Umbilical cord (tissue), 2 donors: ENCODE data around the gene ZNF76. TPM values are rescaled to one million over a fixed set of nuclear protein-coding genes. Genes with fewer than 3 reads are reported as not detected.

Experiments
- DNase-seq: peaks from one replicate; pipeline ENCODE4 v3.0.0-alpha.2; 2015; ENCODE audit warnings: low spot score
- total RNA-seq: library from RNA; depleted of rRNA; stranded (reverse); fragments of >200 nt; gene quantifications from one replicate; pipeline ENCODE4 v1.2.3, GENCODE V29; 2014; ENCODE audit warnings: low replicate concordance; ENCODE audit not compliant: insufficient read depth

The ZNF76 gene
- total RNA-seq, 1 donor from 2014 or later: 9.9 TPM

GRCh38 chr6:35265523-35265922 is 6.0 kb downstream of the ZNF76 start:
- DNase-seq: no peak

GRCh38 chr6:35267446-35267845 is 7.9 kb downstream of the ZNF76 start:
- no peak for DNase-seq

GRCh38 chr6:35267897-35268296 is 8.4 kb downstream of the ZNF76 start:
- no peak for DNase-seq

- DNase-seq: no peak
These were observed 12.5 kb downstream of the ZNF76 start for GRCh38 chr6:35272005-35272404.

GRCh38 chr6:35273822-35274559 is 14.5 kb downstream of the ZNF76 start:
- DNase-seq: no peak

GRCh38 chr6:35275744-35276260 is 16.3 kb downstream of the ZNF76 start:
- no peak for DNase-seq

GRCh38 chr6:35278708-35279107 is 19.2 kb downstream of the ZNF76 start:
- no peak for DNase-seq

- no peak for DNase-seq
These were observed 21.4 kb downstream of the ZNF76 start for GRCh38 chr6:35280903-35281302.

- no peak for DNase-seq
These were observed 22.9 kb downstream of the ZNF76 start for GRCh38 chr6:35282472-35282871.

- no peak for DNase-seq
These were observed 23.8 kb downstream of the ZNF76 start for GRCh38 chr6:35283361-35283760.

- no peak for DNase-seq
These were observed 28.3 kb downstream of the ZNF76 start for GRCh38 chr6:35287671-35288396.

GRCh38 chr6:35288834-35289233 is 29.3 kb downstream of the ZNF76 start:
- DNase-seq: no peak

- DNase-seq: no peak
These were observed 32.0 kb downstream of the ZNF76 start for GRCh38 chr6:35291491-35291890.

GRCh38 chr6:35292494-35292893 is 33.0 kb downstream of the ZNF76 start:
- no peak for DNase-seq

GRCh38 chr6:35293681-35294080 is 34.1 kb downstream of the ZNF76 start:
- no peak for DNase-seq

GRCh38 chr6:35294308-35294945 is 34.9 kb downstream of the ZNF76 start:
- no peak for DNase-seq

- DNase-seq: no peak
These were observed 35.5 kb downstream of the ZNF76 start for GRCh38 chr6:35295036-35295435.

GRCh38 chr6:35295521-35296315 is 36.2 kb downstream of the ZNF76 start:
- DNase-seq: no peak

- DNase-seq: no peak
These were observed 37.5 kb downstream of the ZNF76 start for GRCh38 chr6:35296931-35297600.

- DNase-seq: peak; percentile 93
These were observed 38.3 kb downstream of the ZNF76 start, which contains the start of gene DEF6 for GRCh38 chr6:35297601-35298481. Gene DEF6, plus strand, starts transcription at chr6:35297818. Its CDS starts 39 bp downstream, at chr6:35297857.
